ENCODE data around the gene COX7A2.

The COX7A2 gene

DNA sequence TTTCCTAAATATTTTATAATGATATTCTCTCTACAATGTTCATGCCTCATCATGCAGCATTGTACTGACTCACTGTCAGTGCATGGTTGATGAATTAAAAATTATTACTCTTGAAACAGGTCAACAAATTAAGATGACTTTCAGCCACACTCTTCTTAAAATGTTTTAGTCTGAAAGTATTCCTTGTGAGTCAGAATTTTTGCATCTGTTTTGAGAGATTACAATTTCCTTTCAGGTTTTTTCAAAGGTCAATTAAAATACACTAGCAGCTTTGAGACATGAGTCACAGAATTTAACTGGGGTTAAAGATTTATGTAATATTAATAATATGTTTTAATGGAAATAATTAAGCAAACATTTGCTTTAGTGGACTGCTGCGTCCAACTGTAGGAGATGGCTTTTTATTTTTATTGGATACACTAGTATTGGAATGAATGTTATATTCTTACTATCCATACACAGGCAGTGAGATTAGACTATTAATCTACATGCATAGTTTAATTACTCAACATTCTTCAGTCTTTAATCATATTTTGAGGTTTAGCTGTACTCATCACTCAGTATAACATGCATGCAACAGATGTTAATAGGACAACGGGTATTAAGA lies 47.4 kb downstream of the COX7A2 start:
- no peak for DNase-seq

DNA sequence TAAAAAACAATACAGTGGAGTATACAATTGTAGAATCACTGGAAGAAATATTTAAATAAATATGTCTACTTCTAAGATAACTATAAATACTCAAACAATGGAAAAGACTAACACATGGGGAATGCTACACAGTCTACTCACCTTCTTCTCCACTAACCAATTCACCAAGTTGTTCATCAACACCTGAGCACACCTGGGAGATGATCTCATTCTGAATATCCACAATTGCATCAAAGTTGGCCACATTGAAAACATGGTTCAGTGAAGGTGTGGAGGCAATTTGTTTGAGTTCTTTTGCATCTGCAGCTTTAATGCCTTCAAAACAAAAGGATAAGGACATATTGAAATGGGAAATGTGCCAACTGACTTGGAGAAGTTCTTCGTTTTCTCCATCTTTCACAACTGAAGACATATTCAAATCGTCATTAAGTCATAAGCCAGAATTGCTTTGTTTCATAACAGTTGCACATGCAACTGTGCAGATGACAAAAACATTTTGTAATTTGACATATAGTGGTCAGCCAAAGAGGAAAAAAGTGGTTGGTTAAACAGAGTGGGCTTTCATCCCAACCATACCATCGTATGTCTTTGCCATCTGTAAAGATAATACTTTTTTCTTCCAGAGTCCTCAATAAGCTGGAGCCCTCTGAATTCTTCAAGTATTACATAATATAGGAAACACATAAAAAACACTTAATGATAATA lies 55.2 kb downstream of the COX7A2 start:
- no peak for DNase-seq
